Mesodermal cell (in vitro differentiated cells): ENCODE results near the gene ARL17A.
"Not testable (repeated sequence)": the region's sequence is repeated elsewhere in the genome, so short reads cannot be mapped to it uniquely, and the experiment has no call there.

Experiments used
- H3K27ac ChIP-seq: 2 replicates; pipeline ENCODE4 v1.7.0; 2013; ENCODE audit warnings: mild to moderate bottlenecking, low read depth, low read length, moderate library complexity; ENCODE audit not compliant: severe bottlenecking
- H3K36me3 ChIP-seq: 2 replicates; pipeline ENCODE4 v1.7.1; 2013; ENCODE audit warnings: mild to moderate bottlenecking, low read length, moderate library complexity; ENCODE audit not compliant: control insufficient read depth, insufficient read depth
- H3K4me1 ChIP-seq: one replicate; pipeline ENCODE4 v1.7.1; 2013; ENCODE audit warnings: mild to moderate bottlenecking, low read length; ENCODE audit not compliant: insufficient read depth, control insufficient read depth, poor library complexity, severe bottlenecking
- H3K4me3 ChIP-seq: 2 replicates; pipeline ENCODE4 v1.7.0; 2013; ENCODE audit warnings: low read length, control low read depth, mild to moderate bottlenecking; ENCODE audit not compliant: insufficient read depth, poor library complexity, severe bottlenecking; ENCODE audit errors: extremely low read depth
- H3K9me3 ChIP-seq: 2 replicates; pipeline ENCODE4 v1.7.1; 2013; ENCODE audit warnings: mild to moderate bottlenecking, low read length, moderate library complexity; ENCODE audit not compliant: control insufficient read depth
- WGBS, 2 experiments: methylation state at CpG; one replicate each; pipeline ENCODE4 v1.1.5; 2013; ENCODE audit warnings: missing lambda C conversion rate in 2 of 2; ENCODE audit not compliant: insufficient coverage in 2 of 2; 5-methylcytosine and 5-hydroxymethylcytosine counted together

ARL17A gene

GRCh38 chr17:46534716-46535115, 44.8 kb downstream of the ARL17A start:
- not testable (repeated sequence) for H3K9me3 ChIP-seq, H3K27ac ChIP-seq, H3K4me1 ChIP-seq, H3K4me3 ChIP-seq, H3K36me3 ChIP-seq
- 86 to 97% methylated on average over 10 of the region's 22 CpGs for WGBS, 2 experiments

- WGBS, 2 experiments, result no CpG with 5 or more reads among the region's 11 CpGs
- not testable (repeated sequence) for H3K27ac ChIP-seq, H3K36me3 ChIP-seq, H3K4me3 ChIP-seq, H3K4me1 ChIP-seq, H3K9me3 ChIP-seq
These were observed 67.3 kb downstream of the ARL17A start, which contains the start of gene LRRC37A2 for GRCh38 chr17:46512168-46512567. LRRC37A2 (plus strand) TSS chr17:46512468; CDS start chr17:46512713, 245 bp downstream.

GRCh38 chr17:46505896-46506295, 73.6 kb downstream of the ARL17A start:
- no CpG with 5 or more reads among the region's 7 CpGs for WGBS, 2 experiments
- H3K9me3 ChIP-seq, H3K27ac ChIP-seq, H3K36me3 ChIP-seq, H3K4me1 ChIP-seq, H3K4me3 ChIP-seq: not testable (repeated sequence)

- not testable (repeated sequence) for H3K4me3 ChIP-seq
- no CpG with 5 or more reads among the region's 6 CpGs for WGBS, 2 experiments
These were observed 79.9 kb downstream of the ARL17A start for GRCh38 chr17:46499437-46500139.

GRCh38 chr17:46492021-46492420, 87.5 kb downstream of the ARL17A start:
- H3K4me1 ChIP-seq, H3K9me3 ChIP-seq, H3K4me3 ChIP-seq, H3K36me3 ChIP-seq, H3K27ac ChIP-seq: not testable (repeated sequence)
- 67 to 94% methylated on average over 1 to 3 of the region's 16 CpGs for WGBS, 2 experiments

More at GRCh38 chr17:46499437-46500139, 79.9 kb downstream of the ARL17A start:
- not testable (repeated sequence) for H3K27ac ChIP-seq, H3K9me3 ChIP-seq, H3K4me1 ChIP-seq, H3K36me3 ChIP-seq

GRCh38 chr17:46481310-46481709, 98.2 kb downstream of the ARL17A start:
- not testable (repeated sequence) for H3K9me3 ChIP-seq, H3K36me3 ChIP-seq, H3K27ac ChIP-seq, H3K4me3 ChIP-seq, H3K4me1 ChIP-seq
- no CpG with 5 or more reads among the region's 2 CpGs for WGBS, 2 experiments

GRCh38 chr17:46478823-46479222, 100.7 kb downstream of the ARL17A start:
- not testable (repeated sequence) for H3K4me1 ChIP-seq, H3K27ac ChIP-seq, H3K9me3 ChIP-seq, H3K4me3 ChIP-seq, H3K36me3 ChIP-seq
- no CpG with 5 or more reads among the region's 3 CpGs for WGBS, 2 experiments

- H3K4me3 ChIP-seq, H3K36me3 ChIP-seq, H3K4me1 ChIP-seq, H3K27ac ChIP-seq, H3K9me3 ChIP-seq: not testable (repeated sequence)
- WGBS, 2 experiments, result no CpG with 5 or more reads among the region's 2 CpGs
These were observed 103.9 kb downstream of the ARL17A start for GRCh38 chr17:46475583-46475982.

GRCh38 chr17:46474489-46474888, 105.0 kb downstream of the ARL17A start:
- H3K27ac ChIP-seq, H3K36me3 ChIP-seq, H3K4me1 ChIP-seq, H3K9me3 ChIP-seq, H3K4me3 ChIP-seq: not testable (repeated sequence)
- WGBS, 2 experiments, result no CpG with 5 or more reads among the region's 3 CpGs

- H3K27ac ChIP-seq, result not testable (repeated sequence)
These were observed 111.9 kb downstream of the ARL17A start for GRCh38 chr17:46467618-46468017.

More at GRCh38 chr17:46467618-46468017, 111.9 kb downstream of the ARL17A start:
- not testable (repeated sequence) for H3K36me3 ChIP-seq, H3K4me3 ChIP-seq, H3K9me3 ChIP-seq, H3K4me1 ChIP-seq
- no CpG with 5 or more reads among the region's 5 CpGs for WGBS, 2 experiments
